Measurements from ENCODE around the gene ERP44. TPM values are rescaled to one million over a fixed set of nuclear protein-coding genes. Genes with fewer than 3 reads are reported as not detected.

Gene ERP44
- total and polyA plus RNA-seq, 7 experiments from 2014 or later: 9.8 to 38.2 (median 16.0) TPM

- Histone ChIP-seq H3K36me3 (ENCODE audit: control insufficient read depth in 2 of 3, insufficient read depth in 3 of 3, low read length in 3 of 3) (peaks cover 0 to 5% (median 0%) of the 10 kb centered on the region in 3 experiments), H3K9me3 (ENCODE audit: control insufficient read depth in 2 of 3, low read length in 3 of 3) (no peaks in the 10 kb centered on the region), H3K4me1 (ENCODE audit: control insufficient read depth in 2 of 2, insufficient read depth in 2 of 2, low read length in 2 of 2) (no peaks in the 10 kb centered on the region), H3K27me3 (ENCODE audit: control insufficient read depth in 2 of 2, insufficient read depth in 2 of 2, low read length in 2 of 2) (no peaks in the 10 kb centered on the region), H3K27ac (ENCODE audit: low read depth, low read length) (no peak overlapping the region), H3K4me3 (ENCODE audit: low read length) (no peak overlapping the region)
- H3K27ac Mint-ChIP-seq: peak overlapping the region in 2 of 9 donors; percentile 38 to 82
- no peak for DNase-seq
- POLR2A ChIA-PET: no interaction called here
- H3K4me3 Mint-ChIP-seq: no peak overlapping the region
- no peaks in the 10 kb centered on the region for H3K27me3 Mint-ChIP-seq
- intact Hi-C loops (cut with micrococcal nuclease): loop anchor here in 1 of 2 donors (2.0 to 5.0 kb wide), 4 partner anchors 53 to 566 kb away; partner anchors contain the start of genes ERP44 and INVS
- H3K36me3 Mint-ChIP-seq: peaks cover 6 to 49% (median 30%) of the 10 kb centered on the region in 5 donors
- H3K9me3 Mint-ChIP-seq: peaks cover 0 to 16% (median 0%) of the 10 kb centered on the region in 11 donors
- H3K4me1 Mint-ChIP-seq: peaks cover 9 to 18% (median 15%) of the 10 kb centered on the region in 7 donors
- CTCF ChIA-PET: no interaction called here
- no peak for ATAC-seq
Observed at GRCh38 chr9:100029251-100029650, 69.5 kb downstream of the ERP44 start.

DNA sequence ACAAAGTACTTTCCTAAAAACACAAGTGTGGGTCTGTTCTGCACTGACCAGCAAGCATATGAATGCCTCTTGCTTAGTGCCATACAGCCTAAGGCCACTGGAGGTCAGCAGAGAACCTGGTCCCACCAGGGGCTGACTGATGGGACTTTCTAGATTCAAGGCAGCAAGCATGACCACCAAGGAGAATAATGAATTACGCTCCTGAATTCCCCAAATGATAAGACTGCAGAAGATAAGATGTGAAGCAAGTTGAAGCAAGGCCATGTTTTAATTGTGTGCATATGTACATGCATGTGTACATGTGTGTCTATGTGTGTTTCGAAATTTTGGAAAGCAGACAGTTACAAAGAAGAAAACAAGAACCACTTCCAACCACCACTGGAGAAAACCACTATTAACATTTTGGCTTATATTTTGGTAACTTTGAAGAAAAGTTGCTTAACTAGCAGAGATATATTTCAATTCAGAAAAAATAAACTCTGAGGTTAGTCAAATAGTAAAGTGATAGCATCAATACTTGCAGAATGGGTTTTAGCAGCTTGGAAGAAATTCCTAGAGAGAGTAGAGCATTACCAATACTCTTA is 70.5 kb downstream of the ERP44 start:
- Mint-ChIP-seq H3K27me3 (no peaks in the 10 kb centered on the region), H3K36me3 (peaks cover 6 to 46% (median 23%) of the 10 kb centered on the region in 5 donors), H3K4me3 (no peak overlapping the region), H3K9me3 (peaks cover 0 to 9% (median 0%) of the 10 kb centered on the region in 11 donors), H3K4me1 (peaks cover 4 to 12% (median 9%) of the 10 kb centered on the region in 7 donors), H3K27ac (peak overlapping the region in 1 of 9 donors; percentile 0)
- POLR2A ChIA-PET: no interaction called here
- H3K27ac ChIP-seq (ENCODE audit: low read depth, low read length): no peak overlapping the region
- H3K4me3 ChIP-seq (ENCODE audit: low read length): no peak overlapping the region
- no peaks in the 10 kb centered on the region for H3K9me3 ChIP-seq (ENCODE audit: control insufficient read depth in 2 of 3, low read length in 3 of 3)
- peak; percentile 98 for ATAC-seq
- CTCF ChIA-PET: no interaction called here
- intact Hi-C loops (cut with micrococcal nuclease): loop anchor here (1.0 to 5.0 kb wide), 8 partner anchors 54 to 567 kb away; partner anchors contain the start of genes ERP44 (in 1 of the 2) and INVS (in 1 of the 2)
- peaks cover 0 to 4% (median 0%) of the 10 kb centered on the region in 3 experiments for H3K36me3 ChIP-seq (ENCODE audit: control insufficient read depth in 2 of 3, insufficient read depth in 3 of 3, low read length in 3 of 3)
- H3K27me3 ChIP-seq (ENCODE audit: control insufficient read depth in 2 of 2, insufficient read depth in 2 of 2, low read length in 2 of 2): no peaks in the 10 kb centered on the region
- H3K4me1 ChIP-seq (ENCODE audit: control insufficient read depth in 2 of 2, insufficient read depth in 2 of 2, low read length in 2 of 2): no peaks in the 10 kb centered on the region
- peak; percentile 21 to 66 (median 45) for DNase-seq

DNA sequence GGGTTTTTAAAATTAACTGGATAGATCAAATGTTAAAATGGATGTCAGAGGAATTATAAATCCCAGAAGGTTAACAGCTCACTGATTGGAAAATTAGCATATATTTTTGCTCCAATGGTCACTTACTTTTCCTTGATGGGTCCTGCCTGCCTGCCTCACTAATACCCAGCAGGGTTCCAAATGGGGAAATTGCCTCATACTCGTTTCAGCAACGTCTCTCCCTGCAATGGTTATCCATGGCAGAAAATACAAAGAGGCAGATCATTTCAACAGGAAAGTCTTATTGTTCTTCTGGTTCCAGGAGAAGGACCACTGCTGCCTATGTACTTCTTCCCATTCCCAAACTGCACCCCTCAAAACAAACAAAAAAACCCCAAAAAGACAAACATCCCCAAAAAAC is 71.3 kb downstream of the ERP44 start:
- POLR2A ChIA-PET: no interaction called here
- intact Hi-C loops (cut with micrococcal nuclease): loop anchor here in 1 of 2 donors (5.0 kb wide), 1 partner anchor 55 kb away; no protein-coding TSS in a partner anchor
- Histone ChIP-seq H3K27ac (ENCODE audit: low read depth, low read length) (no peak overlapping the region), H3K9me3 (ENCODE audit: control insufficient read depth in 2 of 3, low read length in 3 of 3) (no peaks in the 10 kb centered on the region), H3K4me1 (ENCODE audit: control insufficient read depth in 2 of 2, insufficient read depth in 2 of 2, low read length in 2 of 2) (no peaks in the 10 kb centered on the region), H3K27me3 (ENCODE audit: control insufficient read depth in 2 of 2, insufficient read depth in 2 of 2, low read length in 2 of 2) (no peaks in the 10 kb centered on the region), H3K36me3 (ENCODE audit: control insufficient read depth in 2 of 3, insufficient read depth in 3 of 3, low read length in 3 of 3) (no peaks in the 10 kb centered on the region), H3K4me3 (ENCODE audit: low read length) (no peak overlapping the region)
- DNase-seq (no peak), ATAC-seq (no peak)
- CTCF ChIA-PET: interaction anchor here (0.9 to 1.0 kb wide), 2 partner anchors 297 to 410 kb away, joined by 3 read pairs; no protein-coding TSS in a partner anchor
- Mint-ChIP-seq H3K4me1 (peaks cover 4 to 12% (median 9%) of the 10 kb centered on the region in 7 donors), H3K27me3 (no peaks in the 10 kb centered on the region), H3K36me3 (peaks cover 5 to 41% (median 19%) of the 10 kb centered on the region in 5 donors), H3K9me3 (peaks cover 0 to 7% (median 0%) of the 10 kb centered on the region in 11 donors), H3K27ac (peak overlapping the region in 1 of 9 donors; percentile 63), H3K4me3 (no peak overlapping the region)

- H3K9me3 ChIP-seq (ENCODE audit: control insufficient read depth in 2 of 3, low read length in 3 of 3): no peaks in the 10 kb centered on the region
- Mint-ChIP-seq H3K4me3 (no peak overlapping the region), H3K27me3 (no peaks in the 10 kb centered on the region), H3K36me3 (peaks cover 13 to 74% (median 41%) of the 10 kb centered on the region in 5 donors), H3K27ac (peak overlapping the region in 1 of 9 donors; percentile 25), H3K9me3 (peaks cover 0 to 7% (median 0%) of the 10 kb centered on the region in 11 donors), H3K4me1 (peaks cover 0 to 9% (median 2%) of the 10 kb centered on the region in 7 donors)
- peaks cover 0 to 27% (median 0%) of the 10 kb centered on the region in 3 experiments for H3K36me3 ChIP-seq (ENCODE audit: control insufficient read depth in 2 of 3, insufficient read depth in 3 of 3, low read length in 3 of 3)
- H3K4me1 ChIP-seq (ENCODE audit: control insufficient read depth in 2 of 2, insufficient read depth in 2 of 2, low read length in 2 of 2): no peaks in the 10 kb centered on the region
- intact Hi-C loops (cut with micrococcal nuclease): no loop called here
- ChIA-PET CTCF (no interaction called here), POLR2A (no interaction called here)
- no peak overlapping the region for H3K4me3 ChIP-seq (ENCODE audit: low read length)
- no peak overlapping the region for H3K27ac ChIP-seq (ENCODE audit: low read depth, low read length)
- DNase-seq (no peak), ATAC-seq (no peak)
- no peaks in the 10 kb centered on the region for H3K27me3 ChIP-seq (ENCODE audit: control insufficient read depth in 2 of 2, insufficient read depth in 2 of 2, low read length in 2 of 2)
Observed at GRCh38 chr9:100021931-100022330, 76.9 kb downstream of the ERP44 start.

DNA sequence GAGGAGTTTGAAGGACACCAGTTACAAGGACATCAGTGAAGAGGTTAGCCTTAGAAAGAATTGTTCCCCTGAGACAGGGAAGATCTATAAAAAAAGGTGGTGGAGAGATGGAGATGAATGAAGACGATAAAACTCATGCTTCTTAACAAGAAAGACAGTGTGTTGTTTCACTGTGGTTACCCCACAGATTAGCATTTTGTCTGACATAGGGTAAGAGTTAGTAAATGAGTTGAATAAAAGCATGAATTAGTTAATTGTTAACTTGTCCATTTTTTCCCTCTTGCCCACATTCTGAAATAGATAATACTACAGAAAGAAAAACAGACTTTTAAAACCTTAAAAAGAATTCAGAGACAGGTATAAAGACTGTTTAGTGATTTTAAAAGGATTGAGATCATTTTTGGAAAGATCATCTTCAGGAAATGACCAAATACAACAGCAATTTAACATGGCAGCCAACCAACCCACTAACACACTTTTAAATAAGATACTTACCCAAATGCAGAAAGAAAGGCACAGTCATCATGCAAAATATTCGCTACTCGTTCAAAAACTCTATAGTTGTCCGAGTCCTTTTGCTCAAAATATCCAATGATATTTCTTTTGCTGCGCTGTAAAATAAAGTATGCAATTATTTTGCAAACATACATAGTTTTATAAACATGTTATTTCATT is 78.5 kb downstream of the ERP44 start:
- Histone ChIP-seq H3K27ac (ENCODE audit: low read depth, low read length) (no peak overlapping the region), H3K36me3 (ENCODE audit: control insufficient read depth in 2 of 3, insufficient read depth in 3 of 3, low read length in 3 of 3) (peaks cover 3 to 37% (median 4%) of the 10 kb centered on the region in 3 experiments), H3K4me3 (ENCODE audit: low read length) (no peak overlapping the region), H3K27me3 (ENCODE audit: control insufficient read depth in 2 of 2, insufficient read depth in 2 of 2, low read length in 2 of 2) (no peaks in the 10 kb centered on the region), H3K9me3 (ENCODE audit: control insufficient read depth in 2 of 3, low read length in 3 of 3) (no peaks in the 10 kb centered on the region), H3K4me1 (ENCODE audit: control insufficient read depth in 2 of 2, insufficient read depth in 2 of 2, low read length in 2 of 2) (no peaks in the 10 kb centered on the region)
- peaks cover 0 to 9% (median 0%) of the 10 kb centered on the region in 7 donors for H3K4me1 Mint-ChIP-seq
- no peak for ATAC-seq
- DNase-seq: no peak
- peaks cover 13 to 70% (median 37%) of the 10 kb centered on the region in 5 donors for H3K36me3 Mint-ChIP-seq
- ChIA-PET POLR2A (no interaction called here), CTCF (no interaction called here)
- H3K27ac Mint-ChIP-seq: no peak overlapping the region
- H3K27me3 Mint-ChIP-seq: no peaks in the 10 kb centered on the region
- intact Hi-C loops (cut with micrococcal nuclease): no loop called here
- H3K9me3 Mint-ChIP-seq: peaks cover 0 to 6% (median 0%) of the 10 kb centered on the region in 11 donors
- H3K4me3 Mint-ChIP-seq: no peak overlapping the region

DNA sequence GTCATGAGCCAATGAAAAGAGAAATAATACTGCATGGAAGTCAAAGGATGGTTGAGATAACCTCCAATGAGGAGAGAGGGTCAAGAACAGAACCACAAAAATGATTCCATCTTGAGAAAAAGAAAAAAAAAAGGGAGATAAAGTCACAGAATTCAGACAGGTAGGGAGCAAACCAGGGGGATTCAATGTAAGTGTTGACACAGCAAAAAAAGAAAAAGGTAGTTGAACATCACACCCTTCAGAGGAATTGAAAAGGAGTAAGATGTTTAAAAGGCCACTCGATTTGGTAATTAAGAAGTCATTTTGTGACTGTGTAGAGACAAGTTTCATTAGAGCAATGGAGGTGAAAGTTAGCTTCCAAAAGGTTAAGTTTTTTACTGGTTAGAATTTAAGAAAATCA is 79.3 kb downstream of the ERP44 start:
- Mint-ChIP-seq H3K4me3 (no peak overlapping the region), H3K4me1 (peaks cover 0 to 9% (median 0%) of the 10 kb centered on the region in 7 donors), H3K36me3 (peaks cover 14 to 70% (median 34%) of the 10 kb centered on the region in 5 donors), H3K9me3 (no peaks in the 10 kb centered on the region), H3K27ac (peak overlapping the region in 1 of 9 donors; percentile 48), H3K27me3 (no peaks in the 10 kb centered on the region)
- no peaks in the 10 kb centered on the region for H3K9me3 ChIP-seq (ENCODE audit: control insufficient read depth in 2 of 3, low read length in 3 of 3)
- H3K4me1 ChIP-seq (ENCODE audit: control insufficient read depth in 2 of 2, insufficient read depth in 2 of 2, low read length in 2 of 2): no peaks in the 10 kb centered on the region
- no peaks in the 10 kb centered on the region for H3K27me3 ChIP-seq (ENCODE audit: control insufficient read depth in 2 of 2, insufficient read depth in 2 of 2, low read length in 2 of 2)
- intact Hi-C loops (cut with micrococcal nuclease): no loop called here
- ChIA-PET POLR2A (no interaction called here), CTCF (interaction anchor here (0.7 kb wide), 1 partner anchor 71 kb away, joined by 3 read pairs; no protein-coding TSS in a partner anchor)
- no peak overlapping the region for H3K27ac ChIP-seq (ENCODE audit: low read depth, low read length)
- H3K36me3 ChIP-seq (ENCODE audit: control insufficient read depth in 2 of 3, insufficient read depth in 3 of 3, low read length in 3 of 3): peaks cover 3 to 42% (median 4%) of the 10 kb centered on the region in 3 experiments
- DNase-seq (no peak), ATAC-seq (no peak)
- no peak overlapping the region for H3K4me3 ChIP-seq (ENCODE audit: low read length)

Data from naive thymus-derived CD4-positive, alpha-beta T cell (primary cell).